ENCODE data around the gene ODC1.

The ODC1 gene

GRCh38 chr2:10471046-10471571 lies 23.0 kb upstream of the ODC1 start:
- no peaks in the 10 kb centered on the region for H3K36me3 Mint-ChIP-seq (ENCODE audit: low read depth)
- no peak overlapping the region for H3K27ac Mint-ChIP-seq
- TF ChIP-seq CTCF (IDR thresholded peaks at IDR 0.05): no peak
- H3K27me3 Mint-ChIP-seq (ENCODE audit: low read depth, poor library complexity): peaks cover 3% of the 10 kb centered on the region
- DNase-seq: no peak
- H3K4me1 Mint-ChIP-seq: peaks cover 33% of the 10 kb centered on the region
- no peaks in the 10 kb centered on the region for H3K9me3 Mint-ChIP-seq
- no peak overlapping the region for H3K4me3 Mint-ChIP-seq

GRCh38 chr2:10469955-10470608 lies 22.0 kb upstream of the ODC1 start:
- Mint-ChIP-seq H3K9me3 (no peaks in the 10 kb centered on the region), H3K4me3 (no peak overlapping the region), H3K36me3 (ENCODE audit: low read depth) (no peaks in the 10 kb centered on the region), H3K4me1 (peaks cover 30% of the 10 kb centered on the region), H3K27ac (no peak overlapping the region), H3K27me3 (ENCODE audit: low read depth, poor library complexity) (peaks cover 5% of the 10 kb centered on the region)
- TF ChIP-seq CTCF (IDR thresholded peaks at IDR 0.05): no peak
- DNase-seq: no peak

DNA sequence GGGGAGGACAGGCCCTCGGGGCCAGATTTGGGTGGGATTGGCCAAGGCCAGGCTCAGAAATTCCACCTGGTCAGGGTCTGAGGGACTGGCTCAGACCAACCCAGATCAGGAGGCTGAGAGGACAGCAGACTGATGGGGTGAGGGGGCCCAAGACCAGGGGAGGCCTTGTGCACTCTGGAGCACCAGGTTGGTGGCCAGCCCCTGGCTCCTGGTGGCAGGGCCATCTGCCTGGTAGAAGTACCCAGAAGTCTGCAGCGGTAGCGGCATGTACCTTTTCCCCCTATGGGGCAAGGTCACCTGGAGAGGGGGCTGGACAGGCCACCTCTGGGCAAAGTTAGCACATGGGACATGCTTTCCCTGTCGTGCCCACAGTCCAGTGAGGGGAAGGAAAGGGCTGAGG lies 21.2 kb upstream of the ODC1 start:
- Mint-ChIP-seq H3K9me3 (no peaks in the 10 kb centered on the region), H3K4me3 (no peak overlapping the region), H3K36me3 (ENCODE audit: low read depth) (no peaks in the 10 kb centered on the region), H3K27me3 (ENCODE audit: low read depth, poor library complexity) (peaks cover 5% of the 10 kb centered on the region), H3K4me1 (peaks cover 23% of the 10 kb centered on the region), H3K27ac (no peak overlapping the region)
- no peak for DNase-seq
- TF ChIP-seq CTCF (IDR thresholded peaks at IDR 0.05): no peak

- Mint-ChIP-seq H3K4me1 (peaks cover 15% of the 10 kb centered on the region), H3K9me3 (no peaks in the 10 kb centered on the region), H3K36me3 (ENCODE audit: low read depth) (no peaks in the 10 kb centered on the region), H3K4me3 (no peak overlapping the region), H3K27ac (no peak overlapping the region), H3K27me3 (ENCODE audit: low read depth, poor library complexity) (peaks cover 5% of the 10 kb centered on the region)
- TF ChIP-seq CTCF (IDR thresholded peaks at IDR 0.05): no peak
- DNase-seq: no peak
These were observed 19.3 kb upstream of the ODC1 start for GRCh38 chr2:10467401-10467800.

GRCh38 chr2:10466801-10467200 lies 18.7 kb upstream of the ODC1 start:
- Mint-ChIP-seq H3K27me3 (ENCODE audit: low read depth, poor library complexity) (peaks cover 5% of the 10 kb centered on the region), H3K9me3 (no peaks in the 10 kb centered on the region), H3K27ac (no peak overlapping the region), H3K4me3 (no peak overlapping the region), H3K36me3 (ENCODE audit: low read depth) (no peaks in the 10 kb centered on the region), H3K4me1 (peaks cover 15% of the 10 kb centered on the region)
- no peak for TF ChIP-seq CTCF (IDR thresholded peaks at IDR 0.05)
- no peak for DNase-seq

DNA sequence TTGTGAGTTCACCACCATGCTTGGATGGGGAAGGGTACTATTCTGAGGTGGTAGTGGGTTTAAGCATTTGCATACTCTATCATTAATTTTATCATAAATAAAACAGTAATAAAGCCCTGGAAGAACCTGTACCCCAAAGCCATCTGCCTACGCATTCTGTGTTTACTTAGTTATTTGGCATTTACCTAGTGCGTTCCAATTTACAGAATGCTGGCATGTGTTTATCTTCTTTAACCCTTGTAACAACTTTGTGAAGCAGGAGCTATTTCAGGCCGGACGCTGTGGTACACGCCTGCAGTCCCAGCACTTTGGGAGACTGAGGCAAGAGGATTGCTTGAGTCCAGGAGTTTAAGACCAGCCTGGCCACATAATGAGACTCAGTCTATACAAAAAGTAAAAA lies 17.8 kb upstream of the ODC1 start:
- H3K27ac Mint-ChIP-seq: no peak overlapping the region
- H3K27me3 Mint-ChIP-seq (ENCODE audit: low read depth, poor library complexity): peaks cover 5% of the 10 kb centered on the region
- H3K36me3 Mint-ChIP-seq (ENCODE audit: low read depth): no peaks in the 10 kb centered on the region
- H3K9me3 Mint-ChIP-seq: no peaks in the 10 kb centered on the region
- DNase-seq: no peak
- TF ChIP-seq CTCF (IDR thresholded peaks at IDR 0.05): no peak
- no peak overlapping the region for H3K4me3 Mint-ChIP-seq
- H3K4me1 Mint-ChIP-seq: peaks cover 15% of the 10 kb centered on the region

Data from nephron progenitor cell (in vitro differentiated cells).